GM23248 (cell line): ENCODE results near the gene CHRNE.

ENCODE experiments used
- EZH2 ChIP-seq: fragments of 200-600 bp; sonication (generic); IDR thresholded peaks from 2 replicates; pipeline ENCODE4 v1.6.1; 2018; ENCODE audit warnings: antibody characterized with exemption, mild to moderate bottlenecking; ENCODE audit not compliant: insufficient read depth, poor library complexity, severe bottlenecking
- EZH2phosphoT487 ChIP-seq: fragments of 200-600 bp; sonication (generic); IDR thresholded peaks from 2 replicates; pipeline ENCODE4 v1.6.1; 2018; ENCODE audit warnings: antibody characterized with exemption, moderate library complexity, mild to moderate bottlenecking, low read depth; ENCODE audit not compliant: insufficient read depth

DNA sequence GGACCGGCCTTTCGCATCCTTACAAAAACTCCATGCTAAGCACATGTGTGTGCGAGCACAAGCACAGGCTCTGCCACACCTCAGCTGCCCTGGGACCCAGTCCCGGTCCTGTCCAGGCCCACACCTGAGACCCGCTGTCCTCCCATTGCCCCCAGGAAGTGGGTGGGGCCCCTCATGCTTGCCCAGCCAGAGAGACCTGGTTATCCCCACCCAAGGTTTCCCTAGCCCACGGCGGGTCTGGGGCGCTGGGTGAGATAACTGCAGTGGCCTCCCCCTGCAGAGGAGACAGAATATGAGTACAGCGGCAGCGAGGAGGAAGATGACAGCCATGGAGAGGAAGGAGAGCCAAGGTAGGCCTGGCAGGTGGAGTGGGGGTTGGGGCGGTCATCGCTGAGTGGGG lies 16.1 kb downstream of the CHRNE start:
- no peak for TF ChIP-seq EZH2phosphoT487
- TF ChIP-seq EZH2 = no peak
